CD1c-positive myeloid dendritic cell (primary cell): Measurements from ENCODE around the gene FAM3C.
"Not testable (repeated sequence)": the region's sequence is repeated elsewhere in the genome, so short reads cannot be mapped to it uniquely, and the experiment has no call there.

ENCODE experiments used
- DNase-seq: peaks from one replicate; pipeline ENCODE4 v3.0.0-alpha.2; 2016; ENCODE audit errors: extremely low spot score

FAM3C gene, protein sequence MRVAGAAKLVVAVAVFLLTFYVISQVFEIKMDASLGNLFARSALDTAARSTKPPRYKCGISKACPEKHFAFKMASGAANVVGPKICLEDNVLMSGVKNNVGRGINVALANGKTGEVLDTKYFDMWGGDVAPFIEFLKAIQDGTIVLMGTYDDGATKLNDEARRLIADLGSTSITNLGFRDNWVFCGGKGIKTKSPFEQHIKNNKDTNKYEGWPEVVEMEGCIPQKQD

DNA sequence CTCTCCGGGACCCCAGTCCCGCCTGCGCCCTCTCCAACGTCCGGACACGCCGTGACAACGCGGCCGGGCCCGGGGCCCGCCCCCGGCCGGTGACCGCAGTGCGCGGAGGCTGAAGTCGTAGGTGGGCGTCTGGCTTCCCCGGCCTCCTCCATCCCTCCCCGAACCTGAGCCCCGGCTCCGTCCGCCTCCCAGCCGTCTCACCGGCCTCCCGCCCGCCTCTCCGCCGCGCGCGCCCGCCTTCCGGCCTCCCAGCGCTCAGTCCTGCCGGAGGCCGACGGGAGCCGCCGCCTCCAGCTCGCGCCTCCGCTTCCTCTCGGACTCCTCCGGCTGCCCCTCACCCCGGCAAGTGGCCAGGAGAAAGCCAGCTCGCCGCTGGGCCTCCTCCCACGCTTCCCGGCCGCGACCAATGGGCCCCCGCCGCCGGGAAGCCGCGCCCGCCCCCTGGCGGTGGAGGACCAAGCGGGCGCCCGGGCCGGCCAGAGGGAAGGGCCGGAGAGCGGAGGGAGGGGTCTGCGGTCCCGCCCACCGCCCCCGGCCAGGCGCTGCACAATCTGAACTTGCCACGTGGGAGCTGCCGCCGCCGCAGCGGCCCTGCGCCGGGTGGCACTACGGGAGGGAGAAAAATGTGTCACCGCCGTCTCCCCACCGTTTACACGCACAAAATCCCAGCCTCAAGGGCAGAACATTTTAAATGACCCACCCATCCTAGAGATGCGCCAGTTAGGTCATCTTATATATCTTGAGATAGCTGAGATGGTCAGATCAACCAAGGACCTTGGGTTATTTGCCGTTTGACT, at the start of gene FAM3C:
TSS of gene FAM3C (minus strand) at position 348 of the 797 bp plus-strand sequence. CDS start 13,339 bp downstream, outside the sequence.
- DNase-seq = peak; percentile 98

DNA sequence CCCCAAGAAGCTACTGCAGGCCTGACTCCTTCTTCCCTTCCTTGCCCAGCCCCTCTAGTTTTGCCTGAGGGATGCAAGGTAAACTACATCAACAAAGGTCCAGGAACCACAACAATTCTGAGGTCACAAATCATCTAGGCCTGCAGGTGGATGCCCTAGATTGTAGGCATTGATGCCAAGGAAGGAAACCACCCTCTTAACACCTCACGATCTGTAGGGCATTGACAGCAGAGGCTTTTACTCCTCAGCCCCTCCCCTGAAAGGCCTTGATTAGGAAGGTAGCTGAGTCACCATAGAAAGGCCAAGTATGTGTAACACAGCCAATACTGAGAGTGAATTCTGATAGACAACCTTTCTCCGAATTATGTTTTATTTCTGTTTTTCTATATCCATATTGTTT, 46.7 kb upstream of the FAM3C start:
- no peak for DNase-seq

DNA sequence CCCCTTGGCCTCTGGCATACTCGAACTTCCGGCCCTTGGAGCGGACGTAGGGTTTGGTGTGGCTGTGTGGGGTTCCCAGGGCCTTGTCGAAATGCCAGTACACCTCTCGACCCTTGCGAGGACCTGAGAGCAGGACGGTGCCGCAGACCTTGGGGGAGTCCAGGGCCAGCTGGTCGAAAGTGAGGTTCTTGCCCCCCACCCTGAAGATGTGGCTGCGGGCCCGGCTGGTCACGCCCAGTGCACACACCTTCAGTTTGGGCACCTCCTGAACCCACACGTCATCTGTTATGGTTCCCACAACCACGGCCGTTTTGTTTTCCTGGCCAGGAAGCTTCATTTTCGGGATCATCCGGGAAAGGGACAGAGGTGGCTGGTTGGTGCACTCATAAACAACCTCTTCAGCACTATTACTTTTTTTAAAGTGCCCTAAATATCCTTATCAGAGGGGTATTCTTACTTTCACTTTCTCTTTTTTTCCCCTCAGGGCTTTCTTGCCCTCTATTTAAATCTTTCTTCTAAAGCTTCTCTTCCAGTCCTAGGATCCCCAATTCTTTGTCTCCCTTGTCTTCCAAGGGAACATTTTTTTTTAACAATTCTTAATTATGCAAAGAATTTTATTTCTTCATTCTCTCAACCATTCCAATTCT, 44.9 kb upstream of the FAM3C start:
- no peak for DNase-seq

DNA sequence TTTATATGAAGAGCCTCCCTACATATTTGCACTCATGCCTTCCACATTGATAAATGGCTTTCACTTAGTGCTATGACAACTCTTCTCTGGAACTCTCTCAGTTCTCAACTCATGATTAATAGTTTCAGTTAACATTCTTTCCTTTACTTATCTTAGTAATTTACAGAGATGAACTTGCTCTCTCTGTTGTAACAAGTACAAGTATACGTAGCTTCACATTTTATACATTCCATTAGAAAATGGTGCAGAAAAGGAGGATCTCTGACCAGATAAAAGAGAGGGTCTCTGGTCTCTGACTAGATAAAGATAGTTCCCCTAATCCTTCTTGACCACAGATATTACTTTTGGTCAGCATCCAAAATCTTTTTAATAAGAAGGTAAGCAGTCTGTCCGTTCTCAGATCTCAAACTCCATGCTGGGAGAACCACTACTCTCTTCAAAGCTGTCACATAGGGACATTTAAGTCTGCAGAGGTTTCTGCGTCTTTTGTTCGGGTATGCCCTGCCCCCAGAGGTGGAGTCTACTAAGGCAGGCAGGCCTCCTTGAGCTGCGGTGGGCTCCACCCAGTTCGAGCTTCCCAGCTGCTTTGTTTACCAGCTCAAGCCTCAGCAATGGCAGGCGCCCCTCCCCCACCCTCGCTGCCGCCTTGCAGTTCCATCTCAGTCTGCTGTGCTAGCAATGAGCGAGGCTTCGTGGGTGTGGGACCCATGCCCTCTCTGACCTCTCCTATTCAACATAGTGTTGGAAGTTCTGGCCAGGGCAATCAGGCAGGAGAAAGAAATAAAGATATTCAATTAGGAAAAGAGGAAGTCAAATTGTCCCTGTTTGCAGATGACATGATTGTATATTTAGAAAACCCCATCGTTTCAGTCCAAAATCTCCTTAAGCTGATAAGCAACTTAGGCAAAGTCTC, 42.2 kb upstream of the FAM3C start:
- DNase-seq = peak; percentile 13

DNA sequence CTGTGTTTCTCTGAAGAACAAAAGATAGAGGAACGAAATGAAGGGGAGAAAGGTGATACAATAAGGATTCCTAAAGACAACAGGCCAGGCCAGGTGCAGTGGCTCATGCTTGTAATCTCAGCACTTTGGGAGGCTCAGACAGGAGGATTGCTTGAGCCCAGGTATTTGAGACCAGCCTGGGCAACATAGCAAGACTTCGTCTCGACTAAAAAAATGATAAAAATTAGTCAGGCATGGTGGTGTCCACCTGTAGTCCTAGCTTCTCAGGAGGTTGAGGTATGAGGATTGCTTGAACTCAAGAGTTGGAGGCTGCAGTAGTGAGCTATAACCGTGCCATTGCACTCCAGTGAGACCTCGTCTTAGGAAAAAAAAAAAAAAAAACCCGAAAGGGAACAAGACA, 41.4 kb upstream of the FAM3C start:
- DNase-seq = no peak

DNA sequence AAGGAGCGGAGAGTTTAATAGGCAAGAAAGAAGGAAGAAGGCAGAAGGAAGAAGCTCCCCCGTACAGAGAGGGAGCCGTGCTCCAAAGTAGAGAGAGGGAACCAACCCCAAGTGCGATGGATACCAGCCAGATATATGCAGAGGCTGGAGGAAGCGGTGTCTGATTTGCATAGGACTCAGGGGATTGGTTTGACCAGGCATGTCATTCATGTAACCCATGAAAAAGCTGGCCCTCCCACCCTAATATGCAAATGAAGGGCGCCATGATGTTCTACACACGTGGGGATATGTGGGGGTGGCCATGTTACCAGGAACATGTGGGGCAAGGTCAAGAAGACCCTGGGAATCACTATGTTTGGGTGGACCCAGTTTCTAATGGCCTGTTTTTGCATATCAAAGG, 40.6 kb upstream of the FAM3C start:
- DNase-seq = no peak

DNA sequence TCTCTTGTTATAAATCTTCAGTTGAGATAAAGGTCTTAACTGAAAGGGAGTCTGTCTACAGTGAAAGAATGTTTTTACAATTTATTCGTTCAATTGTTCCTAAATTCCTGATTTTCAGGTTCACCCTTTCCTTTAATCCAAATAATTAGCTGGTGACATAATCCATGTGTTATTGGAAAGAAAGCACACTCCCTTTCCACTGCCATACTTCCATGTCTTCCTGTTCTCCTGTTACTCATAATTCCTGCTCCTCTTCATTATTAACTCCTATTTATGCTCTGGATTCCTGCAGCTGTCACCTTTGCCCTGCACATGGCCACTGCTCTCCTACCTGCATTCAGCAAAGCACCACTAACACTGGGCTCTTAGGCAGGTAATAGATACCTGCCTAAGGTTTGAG, 40.0 kb upstream of the FAM3C start:
- no peak for DNase-seq

DNA sequence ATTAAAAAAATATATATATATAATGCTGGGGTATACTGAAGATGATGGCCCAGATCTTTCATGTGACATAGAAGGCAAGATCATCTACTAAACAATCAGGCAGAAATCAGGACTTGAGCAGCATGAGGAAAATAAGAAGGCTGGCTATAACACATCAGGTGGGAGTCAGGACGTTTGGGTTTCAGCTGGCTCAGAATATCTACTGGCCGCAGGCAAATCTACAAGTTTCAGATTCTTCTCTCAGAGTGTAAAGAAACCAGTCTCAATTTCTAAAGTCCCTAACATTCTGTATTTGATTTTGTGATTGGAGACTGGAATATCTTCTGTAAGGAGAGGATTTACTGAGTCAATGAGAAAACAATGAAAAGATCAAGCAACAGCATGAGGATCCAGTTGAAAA, 37.7 kb upstream of the FAM3C start:
- no peak for DNase-seq

DNA sequence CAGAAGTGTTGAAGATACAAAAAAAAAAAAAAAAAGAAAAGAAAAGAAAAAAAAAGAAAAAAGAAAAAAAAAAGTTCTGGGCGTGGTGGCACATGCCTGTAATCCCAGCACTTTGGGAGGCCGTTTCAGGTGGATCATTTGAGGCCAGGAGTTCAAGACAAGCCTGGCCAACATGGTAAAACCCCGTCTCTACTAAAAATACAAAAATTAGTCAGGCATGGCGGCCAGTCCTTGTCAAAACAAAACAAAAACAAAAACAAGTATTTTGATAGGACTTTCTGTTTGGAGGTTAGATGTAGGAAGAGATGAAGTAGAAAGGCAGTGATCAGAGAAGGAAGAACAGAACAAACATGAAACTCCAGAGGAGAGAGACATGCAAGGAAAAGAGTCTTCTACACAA, 36.4 kb upstream of the FAM3C start:
- not testable (repeated sequence) for DNase-seq

DNA sequence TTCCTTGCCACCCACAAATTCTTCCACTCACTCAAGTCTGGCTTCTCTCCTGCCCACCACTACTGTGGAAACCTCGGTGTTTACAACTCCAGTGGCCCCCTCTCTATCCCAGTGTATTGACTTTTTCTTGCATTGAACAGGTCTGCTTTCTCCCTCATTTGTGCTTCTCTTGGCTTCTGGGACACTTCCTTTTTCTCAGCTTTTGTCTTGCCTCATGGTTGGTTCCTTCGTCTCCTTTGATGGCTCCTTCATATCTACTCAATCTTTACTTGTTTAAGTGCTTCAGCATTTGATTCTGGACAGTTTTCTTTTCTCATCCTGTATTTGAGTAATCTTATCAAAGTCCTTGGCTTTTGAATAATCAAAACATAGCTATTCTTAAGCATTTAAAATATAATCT, 35.9 kb upstream of the FAM3C start:
- no peak for DNase-seq

DNA sequence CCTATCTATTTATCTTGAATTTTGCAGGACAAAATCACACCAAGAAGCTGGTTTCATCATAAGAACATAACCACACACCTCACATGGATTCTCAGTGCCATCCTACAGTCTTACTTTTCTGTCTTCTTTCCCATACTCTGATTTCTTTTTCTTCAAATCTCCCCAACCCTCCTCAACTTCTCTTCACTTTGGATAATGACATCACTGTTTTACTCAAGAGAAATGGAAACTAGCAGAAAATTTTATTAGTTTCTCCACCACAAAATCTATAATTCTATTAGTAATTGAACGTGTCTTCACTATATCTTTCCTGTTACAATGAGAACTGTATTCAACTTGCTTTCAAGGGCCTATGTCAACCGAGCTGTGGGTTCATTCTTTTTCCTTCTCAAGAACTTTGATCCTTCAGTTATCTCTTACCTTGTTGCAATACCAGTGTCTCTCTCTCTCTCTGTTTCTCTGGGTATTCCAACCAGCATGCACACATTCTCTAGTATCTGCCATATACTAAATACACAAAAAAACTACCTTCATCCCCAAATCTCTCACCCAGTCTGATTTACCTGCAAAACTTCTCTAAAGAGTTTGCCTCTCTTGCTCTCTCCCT, 35.4 kb upstream of the FAM3C start:
- no peak for DNase-seq

DNA sequence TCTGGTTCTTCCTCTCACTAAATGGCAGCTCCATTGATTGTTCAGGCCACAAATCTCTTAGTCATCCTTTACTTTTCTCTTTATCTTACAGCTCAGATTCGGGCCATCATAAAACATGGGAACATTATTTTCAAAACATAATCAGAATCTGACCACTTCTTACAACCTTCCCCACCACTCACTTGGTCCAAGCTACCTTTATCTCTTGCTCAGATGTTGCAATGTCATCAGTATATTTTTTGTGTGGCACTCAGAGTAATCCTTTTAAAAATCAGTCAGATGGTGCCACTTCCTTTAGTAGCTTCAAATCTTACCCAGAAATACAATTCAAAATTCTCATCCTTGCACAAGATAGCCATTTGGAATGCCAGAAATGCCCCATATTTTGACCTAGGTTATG, 34.5 kb upstream of the FAM3C start:
- DNase-seq = no peak

DNA sequence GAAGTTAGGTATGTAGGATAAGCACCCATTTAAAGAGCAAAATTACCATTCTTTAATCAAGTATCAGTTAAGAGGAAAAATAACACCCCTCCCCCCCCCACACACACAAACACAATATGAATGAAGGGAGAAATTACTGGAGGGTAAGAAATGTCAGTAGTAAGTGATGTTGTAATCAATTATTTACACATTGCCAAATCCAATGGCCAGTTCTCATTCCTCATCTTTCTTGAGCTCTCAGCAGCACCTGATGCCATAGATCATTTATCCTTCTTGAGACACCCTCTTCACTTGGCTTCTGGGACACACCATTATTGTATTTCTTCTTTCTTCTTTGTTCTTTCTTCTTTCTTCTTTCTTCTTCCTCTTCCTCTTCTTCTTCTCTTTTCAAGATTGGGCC, 33.7 kb upstream of the FAM3C start:
- no peak for DNase-seq

DNA sequence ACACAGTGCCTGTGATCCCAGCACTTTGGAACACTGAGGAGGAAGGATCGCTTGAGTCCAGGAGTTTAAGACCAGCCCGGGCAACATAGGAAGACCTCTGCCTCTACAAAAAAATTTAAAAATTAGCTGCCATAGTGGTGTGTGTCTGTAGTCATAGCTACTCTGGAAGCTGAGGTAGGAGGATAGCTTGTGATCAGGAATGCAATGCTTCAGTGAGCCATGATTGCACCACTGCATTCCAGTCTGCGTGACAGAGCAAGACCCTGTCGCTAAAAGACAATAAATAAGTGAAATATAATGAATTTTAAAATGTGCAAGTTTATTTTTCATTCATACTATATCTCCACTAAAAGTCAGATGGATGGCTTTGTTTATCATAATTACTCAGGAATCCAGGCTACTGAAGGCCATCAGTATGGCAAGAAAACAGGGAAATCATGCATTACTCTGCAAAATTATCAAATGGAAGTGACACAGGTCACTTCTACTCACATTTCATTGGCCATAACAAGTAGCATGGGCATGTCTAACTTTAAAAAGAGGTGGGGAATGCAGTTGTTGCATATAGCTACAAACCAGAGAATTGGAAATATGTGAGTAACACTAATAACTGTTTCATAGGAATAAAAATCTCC, 32.9 kb upstream of the FAM3C start:
- no peak for DNase-seq

DNA sequence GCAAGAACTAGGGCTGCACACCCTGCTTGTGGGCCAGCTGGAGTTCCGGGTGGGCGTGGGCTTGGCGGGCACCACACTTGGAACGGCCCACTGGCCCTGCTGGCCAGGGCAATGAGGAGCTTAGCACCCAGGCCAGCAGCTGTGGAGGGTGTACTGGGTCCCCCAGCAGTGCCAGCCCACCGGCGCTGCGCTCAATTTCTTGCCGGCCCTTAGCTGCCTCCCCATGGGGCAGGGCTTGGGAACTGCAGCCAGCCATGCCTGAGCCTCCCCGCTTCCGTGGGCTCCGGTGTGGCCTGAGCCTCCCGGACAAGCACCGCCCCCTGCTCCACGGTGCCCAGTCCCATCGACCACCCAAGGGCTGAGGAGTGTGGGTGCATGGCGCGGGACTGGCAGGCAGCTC, 25.6 kb upstream of the FAM3C start:
- DNase-seq = not testable (repeated sequence)

DNA sequence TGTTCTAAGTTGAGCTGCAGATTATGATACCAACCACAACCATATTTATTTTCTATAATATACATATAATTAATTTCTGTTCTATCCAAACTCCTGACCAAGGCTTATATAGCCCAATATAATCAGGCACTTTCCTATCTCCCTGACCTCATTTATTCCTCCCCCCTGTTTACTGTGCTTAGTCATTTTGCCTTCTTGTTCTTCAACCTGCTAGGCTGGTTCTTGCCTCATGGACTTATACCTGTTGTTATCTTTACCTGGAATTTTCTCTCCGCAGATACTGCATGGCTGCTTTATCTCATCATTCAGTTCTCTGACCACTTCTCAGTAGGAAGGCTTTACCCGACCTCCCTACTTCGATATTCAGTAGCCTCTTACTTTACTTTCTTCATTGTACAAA, 24.9 kb upstream of the FAM3C start:
- no peak for DNase-seq

DNA sequence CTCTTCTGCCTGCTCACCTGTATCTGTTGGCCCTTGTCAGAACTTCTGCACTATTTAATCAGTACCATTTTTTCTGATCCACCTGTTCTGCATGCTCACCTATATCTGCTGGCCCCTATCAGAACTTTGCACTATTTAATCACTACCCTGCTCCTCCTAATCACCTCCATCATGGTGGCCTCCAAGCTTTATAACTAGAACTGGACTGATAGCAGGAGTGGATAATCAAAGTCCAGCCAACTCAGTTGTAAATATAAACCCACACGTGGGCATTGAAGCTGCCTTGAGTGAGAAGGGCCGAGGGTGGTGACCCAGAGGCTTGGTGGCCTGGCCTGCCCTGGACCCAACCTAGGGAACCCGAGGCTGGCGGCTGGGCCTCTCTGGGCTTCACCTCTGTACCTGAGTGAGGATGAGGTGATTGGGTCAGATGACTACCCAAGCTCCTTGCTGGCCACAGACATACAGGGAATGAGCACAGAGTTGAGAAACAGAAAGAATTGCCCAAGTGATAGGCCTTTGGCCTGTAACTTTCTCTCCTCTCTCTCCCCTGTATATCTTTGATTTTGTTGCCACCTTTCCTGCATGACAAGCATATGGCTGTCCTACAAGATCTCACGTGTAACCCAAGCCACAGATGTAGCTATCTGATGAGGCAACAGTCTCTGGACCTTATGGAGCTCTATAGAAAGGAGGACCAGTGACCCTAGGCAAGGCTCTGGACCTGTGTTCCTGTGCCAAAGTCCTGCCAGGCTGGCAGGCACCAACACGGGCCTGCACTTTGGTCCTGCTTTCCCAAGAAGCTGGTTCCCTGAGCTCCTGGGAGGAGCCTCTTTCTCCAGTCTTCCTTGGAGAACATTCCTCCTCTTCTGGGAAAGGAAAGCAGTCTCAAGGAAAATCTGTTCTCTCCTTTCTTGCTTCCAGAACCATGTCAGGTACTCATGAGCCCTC, 23.4 kb upstream of the FAM3C start:
- no peak for DNase-seq

DNA sequence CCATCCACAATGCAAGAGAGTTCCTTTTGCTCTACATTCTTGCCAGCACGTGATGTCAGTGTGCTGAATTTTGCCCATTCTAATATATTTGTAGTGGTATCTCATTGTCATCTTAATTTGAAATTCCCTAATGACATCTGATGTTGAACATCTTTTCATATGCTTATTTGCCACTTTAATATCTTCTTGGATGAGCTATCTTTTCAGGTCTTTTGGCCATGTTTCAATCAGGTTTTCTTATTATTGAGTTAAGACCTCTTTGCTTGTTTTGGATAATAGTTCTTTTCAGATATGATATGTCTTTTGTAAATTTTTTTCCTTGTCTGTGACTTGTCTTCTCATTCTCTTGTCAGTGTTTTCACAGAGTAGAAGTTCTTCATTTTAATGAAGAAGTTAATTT, 20.4 kb upstream of the FAM3C start:
- DNase-seq = no peak

DNA sequence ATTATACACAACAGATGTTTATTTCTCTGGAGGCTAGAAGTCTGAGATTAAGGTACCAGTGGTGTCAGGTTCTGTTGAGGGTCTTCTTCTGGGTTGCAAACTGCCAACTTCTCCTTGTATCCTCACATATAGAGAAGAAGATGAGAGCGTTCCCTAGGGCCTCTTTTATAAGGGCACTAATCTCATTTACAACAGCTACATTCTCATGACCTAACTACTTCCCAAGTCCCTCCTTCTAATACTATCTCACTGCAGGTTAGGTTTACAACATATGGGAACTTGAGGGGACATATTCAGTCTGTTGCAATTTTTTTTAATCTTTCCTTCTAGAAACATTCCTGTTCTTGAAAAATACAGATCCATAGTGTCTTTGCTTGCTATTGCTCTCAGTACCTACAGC, 18.3 kb upstream of the FAM3C start:
- DNase-seq = no peak

DNA sequence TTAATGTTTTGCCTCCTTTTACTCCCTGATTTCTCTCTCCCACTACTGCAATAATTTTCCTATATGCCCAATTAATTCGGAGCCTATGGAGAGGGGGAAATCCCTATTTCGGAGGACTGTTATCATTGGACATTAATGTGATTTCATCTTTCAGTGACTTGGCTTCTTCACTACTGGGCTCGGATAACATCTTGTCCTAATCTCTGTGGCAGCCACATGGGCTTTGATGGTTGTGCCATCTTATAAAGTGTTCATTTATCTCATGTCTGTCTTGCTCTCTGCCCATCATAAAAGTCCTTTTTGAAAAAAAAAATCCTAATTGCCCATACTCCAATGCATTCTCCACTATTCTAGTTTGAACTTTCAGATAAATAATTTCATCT, 15.5 kb upstream of the FAM3C start:
- no peak for DNase-seq
